RPMI7951 (cell line): Measurements from ENCODE around the gene OR10S1. TPM values are rescaled to one million over a fixed set of nuclear protein-coding genes. Genes with fewer than 3 reads are reported as not detected.
"Not testable (repeated sequence)": the region's sequence is repeated elsewhere in the genome, so short reads cannot be mapped to it uniquely, and the experiment has no call there.

Experiments
- DNase-seq: peaks from one replicate; pipeline ENCODE4 v3.0.0-alpha.2; 2012; ENCODE audit warnings: low read depth
- total RNA-seq: library from RNA; depleted of rRNA; stranded (reverse); fragments of >200 nt; shearing (Covaris generic); gene quantifications from 2 replicates; pipeline ENCODE4 v1.2.3, GENCODE V29; 2014; rRNA removed

OR10S1 gene
- total RNA-seq: not detected in 2 replicates

- no peak for DNase-seq
These were observed at the start of gene OR10S1 for GRCh38 chr11:123977731-123978347. Gene OR10S1 (minus strand): TSS chr11:123977781. CDS start chr11:123977664, 117 bp downstream.

- no peak for DNase-seq
These were observed 48.9 kb upstream of the OR10S1 start, which contains the start of gene OR10G8 for GRCh38 chr11:124026498-124026897. Gene OR10G8 (plus strand): TSS chr11:124026798. CDS start chr11:124029623, 2,825 bp downstream.

DNA sequence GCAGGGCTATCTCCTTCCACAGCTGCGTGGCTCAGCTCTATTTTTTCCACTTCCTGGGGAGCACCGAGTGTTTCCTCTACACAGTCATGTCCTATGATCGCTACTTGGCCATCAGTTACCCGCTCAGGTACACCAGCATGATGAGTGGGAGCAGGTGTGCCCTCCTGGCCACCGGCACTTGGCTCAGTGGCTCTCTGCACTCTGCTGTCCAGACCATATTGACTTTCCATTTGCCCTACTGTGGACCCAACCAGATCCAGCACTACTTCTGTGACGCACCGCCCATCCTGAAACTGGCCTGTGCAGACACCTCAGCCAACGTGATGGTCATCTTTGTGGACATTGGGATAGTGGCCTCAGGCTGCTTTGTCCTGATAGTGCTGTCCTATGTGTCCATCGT is 38.3 kb upstream of the OR10S1 start:
- not testable (repeated sequence) for DNase-seq

- DNase-seq: no peak
These were observed 35.1 kb upstream of the OR10S1 start, which contains the start of gene OR10G4 for GRCh38 chr11:124012697-124013096. Gene OR10G4 (plus strand): TSS chr11:124012997. CDS start chr11:124015575, 2,578 bp downstream.

- DNase-seq: no peak
These were observed 17.5 kb upstream of the OR10S1 start, which contains the start of gene OR10G6 for GRCh38 chr11:123995119-123995518. Gene OR10G6 (minus strand): TSS chr11:123995161. CDS start chr11:123995161, 0 bp downstream.

DNA sequence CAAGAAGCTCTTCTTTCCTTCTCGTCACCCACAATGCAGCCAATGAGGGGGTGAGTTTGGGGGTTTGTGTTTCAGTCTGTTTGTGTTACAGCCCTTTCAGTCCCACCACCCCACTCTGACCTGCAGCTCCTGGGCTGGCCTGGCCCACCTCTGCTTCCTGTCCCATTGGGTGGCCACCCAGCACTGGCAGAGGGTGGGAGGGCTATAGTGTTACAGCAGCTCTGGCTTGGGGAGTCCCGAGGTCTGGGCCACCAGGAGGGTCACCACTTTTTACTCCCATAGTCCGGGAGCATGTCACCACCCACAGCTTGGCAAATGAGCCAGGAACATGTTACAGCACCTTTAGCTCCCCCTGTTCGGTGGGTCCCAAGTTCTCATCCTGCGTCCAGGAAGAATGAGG is 1.7 kb upstream of the OR10S1 start:
- DNase-seq: no peak

DNA sequence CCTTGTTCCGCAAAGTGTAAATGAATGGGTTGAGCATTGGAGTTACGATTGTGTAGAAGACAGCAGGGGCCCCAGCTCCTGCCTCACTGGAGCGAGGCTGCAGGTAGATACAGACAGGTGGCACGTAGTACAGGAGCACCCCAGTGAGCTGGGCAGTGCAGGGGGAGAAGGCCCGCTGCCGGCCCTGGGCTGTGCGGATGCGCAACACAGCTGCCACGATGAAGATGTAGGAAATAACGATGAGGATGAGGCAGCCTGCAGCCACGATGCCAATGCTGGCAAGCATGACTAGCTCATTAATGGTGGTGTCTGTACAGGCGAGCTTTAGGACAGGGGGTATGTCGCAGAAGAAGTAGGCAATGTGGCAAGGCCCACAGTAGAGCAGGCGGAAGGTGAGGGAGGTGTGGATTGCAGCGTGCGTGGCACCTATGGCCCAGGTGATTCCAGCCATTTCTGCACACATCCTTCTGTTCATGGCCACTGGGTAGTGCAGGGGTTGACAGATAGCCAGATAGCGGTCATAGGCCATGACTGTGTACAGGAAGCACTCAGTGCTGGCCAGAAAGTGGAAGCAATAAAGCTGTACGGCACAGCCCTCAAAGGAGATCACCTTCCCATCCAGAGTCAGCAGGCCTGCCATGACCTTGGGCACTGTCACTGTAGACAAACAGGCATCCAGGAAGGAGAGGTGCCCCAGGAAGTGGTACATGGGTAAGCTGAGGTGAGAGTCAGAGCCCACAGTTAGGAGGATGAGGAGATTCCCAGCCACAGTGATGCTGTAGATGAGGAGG is 616 bp downstream of the OR10S1 start:
- no peak for DNase-seq

DNA sequence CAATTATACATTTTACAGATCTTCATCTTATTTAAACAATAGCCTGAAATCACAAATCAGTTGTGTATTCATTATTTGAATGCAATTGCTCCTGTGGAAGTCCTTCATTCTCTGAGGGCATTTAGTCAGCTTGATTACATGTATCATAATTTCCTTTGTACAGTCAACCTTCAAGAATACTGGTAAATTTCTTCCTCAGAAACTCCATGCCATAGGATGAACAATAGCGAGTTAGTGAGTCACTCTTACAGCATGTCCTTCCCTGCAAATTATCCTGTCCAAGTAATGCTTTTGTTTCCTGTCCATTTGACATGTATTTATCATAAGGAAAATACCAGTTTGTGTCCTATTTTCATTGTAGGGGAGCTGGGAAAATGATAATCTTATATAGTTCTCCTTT is 3.8 kb downstream of the OR10S1 start:
- DNase-seq: peak; percentile 82

- DNase-seq: no peak
These were observed 20.8 kb downstream of the OR10S1 start for GRCh38 chr11:123956752-123957151.

DNA sequence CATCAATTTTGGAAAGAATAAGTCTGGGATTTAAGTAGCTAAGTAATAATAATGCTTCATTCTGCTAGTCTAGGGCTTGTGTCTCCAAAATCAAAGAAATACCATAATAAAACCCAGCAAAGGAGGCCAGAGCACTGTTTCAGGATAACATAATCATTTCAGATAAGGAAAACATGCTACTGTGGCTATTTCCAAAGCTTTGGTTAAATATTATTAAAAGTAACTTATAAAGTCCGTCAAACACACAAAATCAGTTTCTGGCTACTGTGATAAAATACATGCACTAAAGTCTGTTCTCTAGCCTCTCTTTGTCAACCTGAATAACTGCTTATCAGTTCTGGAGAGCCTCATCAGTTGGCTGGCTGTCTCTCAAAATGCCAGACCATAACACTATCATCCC is 32.4 kb downstream of the OR10S1 start:
- DNase-seq: no peak

DNA sequence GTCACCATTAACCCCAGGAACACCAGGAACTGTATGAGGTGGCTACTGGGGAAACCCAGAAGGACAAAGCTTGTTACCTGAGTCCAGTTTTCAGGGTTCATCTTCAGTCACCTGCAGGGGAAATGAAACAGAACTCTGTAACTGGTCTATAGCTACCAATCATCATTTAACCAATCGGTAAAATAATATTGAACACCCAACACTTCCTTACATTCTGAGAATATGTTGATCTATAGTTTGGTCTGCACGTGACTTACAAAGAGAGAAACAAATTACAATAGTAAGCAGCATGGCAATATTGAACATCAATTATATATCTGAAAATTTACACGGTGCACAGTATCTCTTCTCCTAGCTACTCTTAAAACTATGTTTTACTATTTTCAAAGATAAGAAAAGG is 33.8 kb downstream of the OR10S1 start, which contains the start of gene OR6T1:
Gene OR6T1 (minus strand): TSS at position 101 of the 400 bp plus-strand sequence. CDS start 0 bp downstream, at position 101.
- no peak for DNase-seq

- DNase-seq: no peak
These were observed 35.2 kb downstream of the OR10S1 start for GRCh38 chr11:123942413-123942812.

DNA sequence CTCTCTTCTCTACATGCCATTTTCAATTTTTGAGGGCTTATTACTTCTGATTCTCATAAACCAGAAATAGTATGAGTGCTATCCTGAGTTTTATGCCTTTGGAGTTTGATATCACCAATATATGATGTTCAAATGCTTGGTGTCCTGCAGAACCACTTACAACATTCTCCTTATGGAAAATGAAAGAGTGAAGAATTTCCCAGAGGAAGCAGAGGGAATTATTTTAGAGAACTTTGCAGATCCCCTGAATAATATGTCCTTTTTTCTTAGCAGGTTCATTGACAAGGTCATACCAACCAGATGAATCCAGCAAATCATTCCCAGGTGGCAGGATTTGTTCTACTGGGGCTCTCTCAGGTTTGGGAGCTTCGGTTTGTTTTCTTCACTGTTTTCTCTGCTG is 38.3 kb downstream of the OR10S1 start, which contains the start of gene OR4D5:
Gene OR4D5 (plus strand): TSS at position 301 of the 400 bp plus-strand sequence. CDS start 0 bp downstream, at position 301.
- DNase-seq: no peak

Other genes with a start within 250 kb of the OR10S1 start
- gene ZNF202, start 236.1 kb downstream of the OR10S1 start, total RNA-seq: 5.5 and 11.3 TPM in 2 replicates
- not detected in 2 replicates for gene OR6X1, start 223.3 kb downstream of the OR10S1 start, total RNA-seq
- gene OR6M1, start 171.4 kb downstream of the OR10S1 start, total RNA-seq: not detected in 2 replicates
- not detected in 2 replicates for gene TMEM225, start 92.1 kb downstream of the OR10S1 start, total RNA-seq
- gene OR8D4, start 75.6 kb downstream of the OR10S1 start, total RNA-seq: not detected in 2 replicates
- not detected in 2 replicates for gene OR4D5, start 38.2 kb downstream of the OR10S1 start, total RNA-seq
- gene OR6T1, start 33.9 kb downstream of the OR10S1 start, total RNA-seq: not detected in 2 replicates
- not detected in 2 replicates for gene OR10G6, start 17.4 kb upstream of the OR10S1 start, total RNA-seq
- not detected in 2 replicates for gene OR10G4, start 35.2 kb upstream of the OR10S1 start, total RNA-seq
- gene OR10G9, start 45.2 kb upstream of the OR10S1 start, total RNA-seq: not detected in 2 replicates
- gene OR10G8, start 49.0 kb upstream of the OR10S1 start, total RNA-seq: not detected in 2 replicates
- not detected in 2 replicates for gene OR10G7, start 63.5 kb upstream of the OR10S1 start, total RNA-seq
- 0.39 and 1.8 TPM in 2 replicates for gene VWA5A, start 137.7 kb upstream of the OR10S1 start, total RNA-seq
- gene OR10D3, start 205.6 kb upstream of the OR10S1 start, total RNA-seq: not detected in 2 replicates